HepG2 (cell line): ENCODE results near the gene NECTIN2. TPM values are rescaled to one million over a fixed set of nuclear protein-coding genes. Genes with fewer than 3 reads are reported as not detected.
A peak's percentile ranks its signal among the peaks of the same experiment; 100 is the strongest.

Experiments used
- ATAC-seq: fragments of 200-7000 bp; cut with Tn5 transposase; 3 replicates; pipeline ENCODE4 v1.9.1; 2020; ENCODE audit warnings: mild to moderate bottlenecking, moderate library complexity
- BruUV-seq: library from RNA; stranded (reverse); fragments of 400-500 nt; replicated peaks from 2 replicates; lab custom pipeline; 2021; lab: Mats Ljungman, UMichigan
- CTCF ChIA-PET: fragments of 300-600 bp; formaldehyde crosslinking; extraction: SDS; loops from one replicate; lab custom pipeline; 2021; ENCODE audit warnings: low total read pairs, inconsistent platforms, low intra/inter-chr PET ratio; lab: Yijun Ruan, JAX
- POLR2A ChIA-PET: fragments of 350-600 bp; sonication (Branson Sonifier 250); formaldehyde crosslinking; loops from one replicate; lab custom pipeline; 2020; ENCODE audit warnings: antibody characterized with exemption, inconsistent platforms; lab: Yijun Ruan, JAX
- DNase-seq: peaks from one replicate; pipeline ENCODE4 v3.0.0-alpha.2; 2015; ENCODE audit warnings: low spot score
- FAIRE-seq: peaks from 3 replicates; lab custom pipeline; 2011; peaks lifted over from hg19 to GRCh38; lab: Jason Lieb, UNC
- H2AFZ ChIP-seq: one replicate; pipeline ENCODE4 v1.6.1; 2011; ENCODE audit warnings: low read length, inconsistent platforms
- H3K27ac ChIP-seq: fragments of 300-600 bp; 3 replicates; pipeline ENCODE4 v1.8.0; 2011; ENCODE audit warnings: mixed run types, mild to moderate bottlenecking, mixed read lengths, low read length, inconsistent platforms; ENCODE audit not compliant: insufficient read depth; ENCODE audit errors: extremely low read length
- H3K27me3 ChIP-seq, 2 experiments: fragments of 200-600 bp in 1 of 2; 2 replicates in 1 of 2; 3 replicates in 1 of 2; pipeline versions ENCODE4 v1.6.0 to v1.8.0; 2011; ENCODE audit warnings: low read length in 2 of 2, mild to moderate bottlenecking in 2 of 2, moderate library complexity in 2 of 2, inconsistent platforms in 1 of 2; ENCODE audit not compliant: insufficient read depth in 2 of 2, control insufficient read depth in 1 of 2
- H3K36me3 ChIP-seq, 2 experiments: fragments of 200-600 bp in 1 of 2; replicated peaks in 1 of 2; 2 replicates in 1 of 2; 3 replicates in 1 of 2; pipeline versions ENCODE4 v1.5.1 to v1.8.0; 2011; ENCODE audit warnings: low read length in 2 of 2, inconsistent platforms in 1 of 2; ENCODE audit not compliant: insufficient read depth in 2 of 2, control insufficient read depth in 1 of 2
- H3K4me1 ChIP-seq: 2 replicates; pipeline ENCODE4 v1.5.1; 2012; ENCODE audit warnings: low read length, inconsistent platforms; ENCODE audit not compliant: insufficient read depth
- H3K4me2 ChIP-seq: 2 replicates; pipeline ENCODE4 v1.6.0; 2011; ENCODE audit warnings: low read depth, low read length, inconsistent platforms
- H3K4me3 ChIP-seq, 3 experiments: fragments of 200-600 bp in 1 of 3; sonication (generic), shearing (Covaris generic) in 1 of 3; replicated peaks in 1 of 3; 2 replicates each; pipeline ENCODE4 v1.5.1; 2011 to 2016; ENCODE audit warnings: low read length in 3 of 3, inconsistent platforms in 2 of 3, low read depth in 2 of 3, mild to moderate bottlenecking in 2 of 3, control low read depth in 1 of 3, mixed read lengths in 1 of 3; ENCODE audit not compliant: insufficient read depth in 1 of 3
- H3K79me2 ChIP-seq: one replicate; pipeline ENCODE4 v1.6.1; 2011; ENCODE audit warnings: low read length, inconsistent platforms; ENCODE audit not compliant: insufficient read depth
- H3K9ac ChIP-seq: 2 replicates; pipeline ENCODE4 v1.6.0; 2011; ENCODE audit warnings: mild to moderate bottlenecking, low read depth, low read length, inconsistent platforms; ENCODE audit not compliant: insufficient read depth
- H3K9me3 ChIP-seq: 2 replicates; pipeline ENCODE4 v1.5.1; 2012; ENCODE audit warnings: mild to moderate bottlenecking, low read length
- H4K20me1 ChIP-seq: 2 replicates; pipeline ENCODE4 v1.6.0; 2011; ENCODE audit warnings: inconsistent platforms, mild to moderate bottlenecking, low read length, moderate library complexity; ENCODE audit not compliant: insufficient read depth
- EZH2 ChIP-seq: conservative IDR thresholded peaks from 2 replicates; pipeline ENCODE4 v1.6.1; 2012; ENCODE audit warnings: mild to moderate bottlenecking, low read depth, low read length, moderate library complexity
- MXD4 ChIP-seq: IDR thresholded peaks from 2 replicates; pipeline ENCODE4 v1.6.1; 2016; ENCODE audit warnings: mild to moderate bottlenecking, missing biosample characterization, missing genetic modification reagents
- NCOA1 ChIP-seq: sonication (generic); formaldehyde crosslinking; IDR thresholded peaks from 2 replicates; pipeline ENCODE4 v1.9.0; 2021; ENCODE audit warnings: missing genetic modification reagents
- NR2F6 ChIP-seq, 2 experiments: IDR thresholded peaks; 2 replicates each; pipeline ENCODE4 v1.6.1; 2016; ENCODE audit warnings: antibody characterized with exemption in 1 of 2, mild to moderate bottlenecking in 1 of 2
- RBFOX2 ChIP-seq: fragments of 200-400 bp; formaldehyde crosslinking; IDR thresholded peaks from 2 replicates; pipeline ENCODE4 v1.6.1; 2017; ENCODE audit warnings: low read depth, mild to moderate bottlenecking, low read length
- SAP130 ChIP-seq: IDR thresholded peaks from 2 replicates; pipeline ENCODE4 v1.6.1; 2016; ENCODE audit warnings: low read depth
- TBX3 ChIP-seq: fragments of 450-650 bp; IDR thresholded peaks from 2 replicates; pipeline ENCODE4 v1.6.1; 2017; ENCODE audit warnings: antibody characterized with exemption, mild to moderate bottlenecking, inconsistent platforms, borderline replicate concordance
- TCF7 ChIP-seq: sonication (generic); IDR thresholded peaks from 2 replicates; pipeline ENCODE4 v1.6.1; 2016; ENCODE audit warnings: antibody characterized with exemption, low read depth
- TMF1 ChIP-seq: sonication (generic); formaldehyde crosslinking; IDR thresholded peaks from 2 replicates; pipeline ENCODE4 v1.8.1; 2022; ENCODE audit warnings: low read depth, missing genetic modification reagents
- ZC3H4 ChIP-seq: sonication (generic); formaldehyde crosslinking; IDR thresholded peaks from 2 replicates; pipeline ENCODE4 v1.4.0; 2020; ENCODE audit warnings: missing genetic modification reagents, borderline replicate concordance
- ZNF326 ChIP-seq: sonication (generic); formaldehyde crosslinking; IDR thresholded peaks from 2 replicates; pipeline ENCODE4 v1.4.0; 2020; ENCODE audit warnings: missing genetic modification reagents, borderline replicate concordance
- ZNF335 ChIP-seq: sonication (generic); formaldehyde crosslinking; IDR thresholded peaks from 2 replicates; pipeline ENCODE4 v1.4.0; 2020; ENCODE audit warnings: missing genetic modification reagents
- ZNF430 ChIP-seq: sonication (generic); formaldehyde crosslinking; IDR thresholded peaks from 2 replicates; pipeline ENCODE4 v1.9.0; 2021; ENCODE audit warnings: mild to moderate bottlenecking, missing genetic modification reagents
- ZNF614 ChIP-seq: IDR thresholded peaks from 2 replicates; pipeline ENCODE4 v1.6.1; 2018; ENCODE audit warnings: missing biosample characterization, missing genetic modification reagents, inconsistent platforms, borderline replicate concordance
- ZNF710 ChIP-seq: sonication (generic); formaldehyde crosslinking; IDR thresholded peaks from 2 replicates; pipeline ENCODE4 v1.5.0; 2020; ENCODE audit warnings: mild to moderate bottlenecking, missing genetic modification reagents, borderline replicate concordance
- WGBS: methylation state at CpG from one replicate; pipeline ENCODE4 v1.1.6; 2017; ENCODE audit warnings: low lambda C conversion rate; 5-methylcytosine and 5-hydroxymethylcytosine counted together
- in situ Hi-C: cut with HindIII; loops from 2 replicates; pipeline ENCODE4 v1.10.0; 2017; ENCODE audit warnings: low pct_unique_long_range_greater_than_20kb; ENCODE audit not compliant: extremely low pct_ligation_motif_present
- intact Hi-C: fragments of 100-400 bp; cut with micrococcal nuclease; formaldehyde crosslinking; loops from one replicate; pipeline ENCODE4 v1.10.0; 2022; ENCODE audit not compliant: unreplicated experiment
- polyA plus RNA-seq, 8 experiments: library from polyadenylated mRNA; depleted of rRNA in 3 of 8; stranded (reverse) in 7 of 8; unstranded in 1 of 8; fragments of >200 nt; fragmentation: Illumina TruSeq in 4 of 8; extraction: Trizol in 4 of 8; gene quantifications; 2 replicates each; pipeline versions ENCODE4 v1.2.1 to v1.2.3, GENCODE V29; 2011 to 2016; ENCODE audit warnings: low read depth in 4 of 8, missing spikeins in 1 of 8, mixed read lengths in 1 of 8; ENCODE audit not compliant: insufficient read depth in 1 of 8
- total RNA-seq, 5 experiments: library from RNA; depleted of rRNA; stranded (reverse); fragments of >200 nt; fragmentation: Illumina TruSeq; extraction: Trizol; gene quantifications; 2 replicates each; pipeline ENCODE4 v1.2.3, GENCODE V29; 2016; ENCODE audit warnings: low read depth in 1 of 5
- TF ChIP-seq, protein P1 (sequence below): sonication (generic); formaldehyde crosslinking; IDR thresholded peaks from 2 replicates; pipeline ENCODE4 v1.4.0; 2020; ENCODE audit warnings: missing genetic modification reagents
- TF ChIP-seq, protein P2 (sequence below): sonication (generic); formaldehyde crosslinking; IDR thresholded peaks from 2 replicates; pipeline ENCODE4 v1.4.0; 2020; ENCODE audit warnings: low read depth, mild to moderate bottlenecking, missing genetic modification reagents

The NECTIN2 gene
- total and polyA plus RNA-seq, 2 of the 13 experiments (the other 11 are each of a cell fraction or from before 2014, with no cell fraction given) = 75.4 to 114 TPM

GRCh38 chr19:44796701-44797115, 49.4 kb upstream of the NECTIN2 start (continued):
- TF ChIP-seq, protein P1, sequence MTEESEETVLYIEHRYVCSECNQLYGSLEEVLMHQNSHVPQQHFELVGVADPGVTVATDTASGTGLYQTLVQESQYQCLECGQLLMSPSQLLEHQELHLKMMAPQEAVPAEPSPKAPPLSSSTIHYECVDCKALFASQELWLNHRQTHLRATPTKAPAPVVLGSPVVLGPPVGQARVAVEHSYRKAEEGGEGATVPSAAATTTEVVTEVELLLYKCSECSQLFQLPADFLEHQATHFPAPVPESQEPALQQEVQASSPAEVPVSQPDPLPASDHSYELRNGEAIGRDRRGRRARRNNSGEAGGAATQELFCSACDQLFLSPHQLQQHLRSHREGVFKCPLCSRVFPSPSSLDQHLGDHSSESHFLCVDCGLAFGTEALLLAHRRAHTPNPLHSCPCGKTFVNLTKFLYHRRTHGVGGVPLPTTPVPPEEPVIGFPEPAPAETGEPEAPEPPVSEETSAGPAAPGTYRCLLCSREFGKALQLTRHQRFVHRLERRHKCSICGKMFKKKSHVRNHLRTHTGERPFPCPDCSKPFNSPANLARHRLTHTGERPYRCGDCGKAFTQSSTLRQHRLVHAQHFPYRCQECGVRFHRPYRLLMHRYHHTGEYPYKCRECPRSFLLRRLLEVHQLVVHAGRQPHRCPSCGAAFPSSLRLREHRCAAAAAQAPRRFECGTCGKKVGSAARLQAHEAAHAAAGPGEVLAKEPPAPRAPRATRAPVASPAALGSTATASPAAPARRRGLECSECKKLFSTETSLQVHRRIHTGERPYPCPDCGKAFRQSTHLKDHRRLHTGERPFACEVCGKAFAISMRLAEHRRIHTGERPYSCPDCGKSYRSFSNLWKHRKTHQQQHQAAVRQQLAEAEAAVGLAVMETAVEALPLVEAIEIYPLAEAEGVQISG (CRISPR knock-in tag) = peak; percentile 56
- TF ChIP-seq, protein P2, sequence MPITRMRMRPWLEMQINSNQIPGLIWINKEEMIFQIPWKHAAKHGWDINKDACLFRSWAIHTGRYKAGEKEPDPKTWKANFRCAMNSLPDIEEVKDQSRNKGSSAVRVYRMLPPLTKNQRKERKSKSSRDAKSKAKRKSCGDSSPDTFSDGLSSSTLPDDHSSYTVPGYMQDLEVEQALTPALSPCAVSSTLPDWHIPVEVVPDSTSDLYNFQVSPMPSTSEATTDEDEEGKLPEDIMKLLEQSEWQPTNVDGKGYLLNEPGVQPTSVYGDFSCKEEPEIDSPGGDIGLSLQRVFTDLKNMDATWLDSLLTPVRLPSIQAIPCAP = no peak

- Histone ChIP-seq H3K27ac (peak overlapping the region; percentile 85), H3K9me3 (no peaks in the 10 kb centered on the region), H3K27me3 (no peaks in the 10 kb centered on the region), H4K20me1 (no peaks in the 10 kb centered on the region), H3K79me2 (no peaks in the 10 kb centered on the region), H3K9ac (peak overlapping the region; percentile 53), H3K4me2 (peak overlapping the region; percentile 76), H2AFZ (no peak overlapping the region), H3K36me3 (no peaks in the 10 kb centered on the region), H3K4me3 (peak overlapping the region in 1 of 3 experiments; percentile 60; a peak in 2 of 6 replicates), H3K4me1 (peaks cover 71% of the 10 kb centered on the region)
- no peak for FAIRE-seq
- in situ Hi-C loops = loop anchor here (10.0 kb wide), 1 partner anchor 45 kb away; the partner anchor contains the start of gene NECTIN2
- no TSS peak for BruUV-seq
- CTCF ChIA-PET = interaction anchor here (1.7 to 1.9 kb wide), 2 partner anchors 15 to 45 kb away, joined by 11 to 33 read pairs; partner anchors contain the start of gene NECTIN2
- intact Hi-C loops = loop anchor here (1.0 to 2.0 kb wide), 2 partner anchors 15 to 45 kb away; no protein-coding TSS in a partner anchor
- peak; percentile 23 for DNase-seq
- POLR2A ChIA-PET = interaction anchor here (4.9 kb wide), 1 partner anchor 8 kb away, joined by 76 read pairs; the partner anchor contains the start of gene BCAM
- peak; percentile 62 for ATAC-seq
- WGBS = 36% methylated on average over 10 of the region's 10 CpGs
- TF ChIP-seq TCF7 (no peak), SAP130 (CRISPR knock-in tag) (peak; percentile 57), MXD4 (peak; percentile 42; the same call in 1 of the 2 replicates), NR2F6 (IDR thresholded peaks at IDR 0.05) (peak; percentile 41; the same call in 1 of the 2 replicates), NR2F6 (CRISPR knock-in tag; IDR thresholded peaks at IDR 0.05) (peak; percentile 55; the same call in 1 of the 2 replicates), EZH2 (no peak), NCOA1 (CRISPR knock-in tag) (no peak), ZNF614 (CRISPR knock-in tag) (peak; percentile 11; the same call in 1 of the 2 replicates), ZC3H4 (CRISPR knock-in tag) (no peak), TBX3 (no peak), TMF1 (no peak), RBFOX2 (no peak), ZNF326 (CRISPR knock-in tag) (no peak), ZNF430 (no peak), ZNF335 (CRISPR knock-in tag) (no peak), ZNF710 (CRISPR knock-in tag) (peak; percentile 56; the same call in 1 of the 2 replicates)
Measured at GRCh38 chr19:44799627-44800346, 46.3 kb upstream of the NECTIN2 start.
